Measurements from ENCODE around the gene ASB18.

- TF ChIP-seq, protein P1, sequence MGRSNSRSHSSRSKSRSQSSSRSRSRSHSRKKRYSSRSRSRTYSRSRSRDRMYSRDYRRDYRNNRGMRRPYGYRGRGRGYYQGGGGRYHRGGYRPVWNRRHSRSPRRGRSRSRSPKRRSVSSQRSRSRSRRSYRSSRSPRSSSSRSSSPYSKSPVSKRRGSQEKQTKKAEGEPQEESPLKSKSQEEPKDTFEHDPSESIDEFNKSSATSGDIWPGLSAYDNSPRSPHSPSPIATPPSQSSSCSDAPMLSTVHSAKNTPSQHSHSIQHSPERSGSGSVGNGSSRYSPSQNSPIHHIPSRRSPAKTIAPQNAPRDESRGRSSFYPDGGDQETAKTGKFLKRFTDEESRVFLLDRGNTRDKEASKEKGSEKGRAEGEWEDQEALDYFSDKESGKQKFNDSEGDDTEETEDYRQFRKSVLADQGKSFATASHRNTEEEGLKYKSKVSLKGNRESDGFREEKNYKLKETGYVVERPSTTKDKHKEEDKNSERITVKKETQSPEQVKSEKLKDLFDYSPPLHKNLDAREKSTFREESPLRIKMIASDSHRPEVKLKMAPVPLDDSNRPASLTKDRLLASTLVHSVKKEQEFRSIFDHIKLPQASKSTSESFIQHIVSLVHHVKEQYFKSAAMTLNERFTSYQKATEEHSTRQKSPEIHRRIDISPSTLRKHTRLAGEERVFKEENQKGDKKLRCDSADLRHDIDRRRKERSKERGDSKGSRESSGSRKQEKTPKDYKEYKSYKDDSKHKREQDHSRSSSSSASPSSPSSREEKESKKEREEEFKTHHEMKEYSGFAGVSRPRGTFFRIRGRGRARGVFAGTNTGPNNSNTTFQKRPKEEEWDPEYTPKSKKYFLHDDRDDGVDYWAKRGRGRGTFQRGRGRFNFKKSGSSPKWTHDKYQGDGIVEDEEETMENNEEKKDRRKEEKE (IDR thresholded peaks at IDR 0.05) = no peak
- TF ChIP-seq KAT8 (CRISPR knock-in tag; IDR thresholded peaks at IDR 0.05) = no peak
- TF ChIP-seq CTCF (CRISPR knock-in tag; IDR thresholded peaks at IDR 0.05) = no peak
- TF ChIP-seq CEBPG (CRISPR knock-in tag; IDR thresholded peaks at IDR 0.05) = no peak
- TF ChIP-seq NPAS2 (CRISPR knock-in tag; IDR thresholded peaks at IDR 0.05; ENCODE audit: borderline replicate concordance) = no peak
- TF ChIP-seq ZNF343 (CRISPR knock-in tag; IDR thresholded peaks at IDR 0.05) = no peak
- TF ChIP-seq ISL2 (CRISPR knock-in tag; IDR thresholded peaks at IDR 0.05) = no peak
- no peak for TF ChIP-seq TCF7 (IDR thresholded peaks at IDR 0.05; ENCODE audit: low read depth)
- no peak for TF ChIP-seq RFX5 (IDR thresholded peaks at IDR 0.05; ENCODE audit: low read depth, low read length)
- no peak for TF ChIP-seq MED13 (CRISPR knock-in tag; IDR thresholded peaks at IDR 0.05)
- no peak for TF ChIP-seq MYC (CRISPR knock-in tag; IDR thresholded peaks at IDR 0.05; ENCODE audit: borderline replicate concordance)
- no peak for TF ChIP-seq CREM (IDR thresholded peaks at IDR 0.05)
- no peak for TF ChIP-seq CREM (CRISPR knock-in tag; IDR thresholded peaks at IDR 0.05)
- TF ChIP-seq ZBTB1 (CRISPR knock-in tag; IDR thresholded peaks at IDR 0.05; ENCODE audit: borderline replicate concordance) = no peak
Measured at GRCh38 chr2:236240228-236240990, 23.8 kb downstream of the ASB18 start.
